Activated naive CD4-positive, alpha-beta T cell treated with anti-CD3 and anti-CD28 coated beads, Interleukin-2, amount 50 U/mL, for 72 hours (primary cell): ENCODE measurements around the gene TIMM50. TPM values are rescaled to one million over a fixed set of nuclear protein-coding genes. Genes with fewer than 3 reads are reported as not detected.
"Not testable (repeated sequence)": the region's sequence is repeated elsewhere in the genome, so short reads cannot be mapped to it uniquely, and the experiment has no call there.

Experiments
- ATAC-seq, 2 donors: fragments of 150-1000 bp; cut with Tn5 transposase; 2 replicates each; pipeline ENCODE4 v1.10.0; 2021; ENCODE audit warnings: mild to moderate bottlenecking in 2 of 2, moderate library complexity in 2 of 2
- DNase-seq, 2 donors: peaks; one replicate each; pipeline ENCODE4 v3.0.0; 2021 to 2022; ENCODE audit warnings: low spot score in 2 of 2
- H3K27ac Mint-ChIP-seq, 2 donors: one replicate each; pipeline ENCODE4 v1.8.0; 2022; ENCODE audit warnings: mild to moderate bottlenecking in 2 of 2, mixed read lengths in 2 of 2
- H3K36me3 Mint-ChIP-seq, 2 donors: one replicate each; pipeline ENCODE4 v1.8.0; 2022; ENCODE audit warnings: mixed read lengths in 2 of 2
- H3K9me3 Mint-ChIP-seq, 2 donors: one replicate each; pipeline ENCODE4 v1.8.0; 2022; ENCODE audit warnings: mixed read lengths in 2 of 2
- total RNA-seq, 2 donors: library from RNA; stranded (reverse); gene quantifications; one replicate each; pipeline ENCODE4 v1.2.3, GENCODE V29; 2022

The TIMM50 gene
- total RNA-seq: 10 to 100 TPM; 71.2 to 84.8 TPM

DNA sequence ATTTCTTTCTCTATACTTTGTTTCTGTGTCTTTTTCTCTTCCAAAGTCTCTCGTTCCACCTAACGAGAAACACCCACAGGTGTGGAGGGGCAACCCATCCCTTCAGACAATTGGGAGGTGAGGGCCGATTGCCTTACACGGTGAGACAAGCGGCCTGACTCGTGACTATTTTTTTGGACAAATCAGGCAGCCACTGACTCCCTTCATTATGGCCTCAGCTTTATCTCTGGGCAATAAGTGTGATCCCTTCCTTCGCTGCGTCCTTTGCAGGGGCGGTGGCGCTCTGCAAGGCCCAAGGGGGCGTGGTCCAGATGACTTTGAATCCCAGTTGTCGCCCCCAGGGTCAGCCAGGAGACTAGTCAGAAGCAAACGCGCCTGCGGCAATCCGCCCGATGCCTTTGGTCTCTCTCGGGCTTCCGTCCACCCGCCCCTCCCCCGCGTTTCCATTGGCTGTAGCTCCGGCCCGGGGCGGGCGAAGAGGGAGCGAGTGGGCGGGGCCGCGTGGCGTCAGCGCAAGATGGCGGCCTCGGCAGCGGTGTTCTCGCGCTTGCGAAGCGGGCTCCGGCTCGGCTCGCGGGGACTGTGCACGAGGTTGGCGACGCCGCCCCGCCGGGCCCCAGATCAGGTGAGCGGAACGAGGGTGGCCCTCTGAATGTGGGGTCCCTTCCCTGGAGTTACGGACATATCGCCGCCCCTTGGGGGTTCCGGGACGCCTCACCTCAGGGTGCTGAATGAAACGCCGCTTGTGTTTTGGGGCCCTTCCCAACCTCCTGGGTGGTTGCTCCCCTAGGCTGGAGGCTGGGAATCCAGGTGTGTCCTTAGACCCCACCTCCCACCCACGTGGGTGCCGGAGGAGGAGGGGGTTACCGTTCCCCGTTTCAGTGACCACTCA lies at the start of gene TIMM50:
Gene TIMM50 (plus strand): TSS at position 502 of the 892 bp plus-strand sequence. CDS start 16 bp downstream, at position 518.
- Mint-ChIP-seq H3K27ac (peak within 1 kb of the TSS; percentile 94 to 99), H3K36me3 (peaks cover 18 to 27% of the 10 kb centered on the region in 2 donors), H3K9me3 (no peaks in the 10 kb centered on the region)
- DNase-seq (peak; percentile 96 to 99), ATAC-seq (peak; percentile 94)

DNA sequence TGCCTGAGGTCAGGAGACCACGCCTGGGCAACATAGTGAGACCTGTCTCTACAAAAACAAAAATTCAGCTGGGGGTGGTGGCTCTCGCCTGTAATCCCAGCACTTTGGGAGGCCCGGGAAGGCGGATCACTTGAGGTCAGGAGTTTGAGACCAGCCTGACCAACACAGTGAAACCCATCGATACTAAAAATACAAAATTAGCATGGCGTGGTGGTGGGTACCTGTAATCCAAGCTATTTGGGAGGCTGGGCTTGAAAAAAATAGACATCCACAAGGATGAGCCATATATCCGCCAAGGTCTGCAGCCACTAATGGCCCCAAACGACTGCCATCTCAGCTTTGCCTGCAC lies 48.0 kb upstream of the TIMM50 start:
- H3K27ac Mint-ChIP-seq: peak overlapping the region; percentile 96 to 100
- H3K36me3 Mint-ChIP-seq: peaks cover 35 to 38% of the 10 kb centered on the region in 2 donors
- DNase-seq (no peak), ATAC-seq (no peak)
- no peaks in the 10 kb centered on the region for H3K9me3 Mint-ChIP-seq

DNA sequence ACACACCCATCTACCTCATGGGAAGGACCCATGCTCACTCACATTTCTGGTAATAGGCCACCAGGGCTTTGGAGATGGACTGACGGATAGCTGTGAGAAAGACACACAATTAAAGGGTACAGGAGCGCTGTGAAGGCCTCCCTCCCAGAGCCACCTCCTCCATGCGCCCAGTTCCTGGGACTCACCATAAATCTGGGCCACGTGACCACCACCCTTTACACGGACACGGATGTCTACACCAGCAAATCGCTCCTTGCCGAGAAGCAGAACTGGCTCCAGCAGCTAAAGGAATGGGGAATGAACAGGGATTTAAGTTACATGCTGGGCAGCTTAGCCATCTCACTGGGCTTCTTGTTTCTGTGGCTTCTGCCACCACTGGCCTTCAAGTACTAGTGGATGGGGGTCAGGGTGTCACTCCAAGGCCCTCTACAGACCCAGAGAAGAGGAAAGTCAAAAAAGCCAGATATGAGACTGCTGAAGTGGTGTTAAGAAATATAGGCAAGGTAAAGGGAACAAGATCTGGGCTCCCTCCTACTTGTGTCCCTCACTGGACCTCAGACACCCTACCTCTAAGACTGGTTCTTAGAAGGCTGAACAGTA lies 47.1 kb upstream of the TIMM50 start:
- H3K36me3 Mint-ChIP-seq: peaks cover 35 to 38% of the 10 kb centered on the region in 2 donors
- no peak for DNase-seq
- H3K9me3 Mint-ChIP-seq: no peaks in the 10 kb centered on the region
- peak overlapping the region; percentile 96 to 100 for H3K27ac Mint-ChIP-seq
- no peak for ATAC-seq

DNA sequence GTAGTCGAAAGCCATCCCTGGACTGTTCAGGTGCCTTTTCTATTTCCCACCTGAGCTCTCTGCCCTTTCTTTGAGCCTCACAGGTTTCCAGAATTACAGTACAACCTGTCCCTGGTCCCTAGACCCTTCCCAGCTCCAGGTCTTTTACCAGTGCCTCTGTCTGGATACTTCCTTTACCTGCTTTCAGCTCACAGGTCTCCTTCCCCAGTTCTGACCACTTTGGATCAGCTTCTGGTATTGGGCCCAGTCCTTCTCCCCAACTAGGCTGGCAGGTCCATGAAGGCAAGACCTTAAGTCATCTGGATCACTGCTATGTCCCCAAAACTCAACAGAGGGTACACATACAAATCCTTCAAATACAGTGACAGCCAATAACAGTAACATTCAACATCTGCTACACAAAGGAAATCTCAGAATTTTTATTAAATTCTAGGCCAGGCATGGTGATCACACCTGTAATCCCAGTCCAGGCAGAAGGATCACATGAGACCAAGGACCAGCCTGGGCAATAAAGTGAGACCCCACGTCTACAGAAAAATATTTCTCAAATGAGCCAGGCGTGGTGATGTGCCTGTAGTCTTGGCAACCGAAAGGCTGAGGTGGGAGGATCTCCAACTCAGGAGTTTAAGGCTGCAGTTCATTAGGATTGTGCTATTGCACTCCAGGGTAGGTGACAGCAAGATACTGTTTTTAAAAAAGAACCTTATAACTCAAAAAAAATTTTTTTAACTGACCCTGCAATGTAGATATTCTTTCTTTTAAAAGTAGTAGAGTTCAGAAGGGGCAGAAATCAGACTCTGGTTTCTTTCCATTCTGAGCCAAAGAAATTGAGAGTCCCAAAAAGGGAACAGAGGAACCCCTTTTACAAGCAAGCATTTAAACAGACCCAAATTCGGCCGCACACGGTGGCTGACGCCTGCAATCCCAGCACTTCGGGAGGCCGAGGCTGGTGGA lies 46.2 kb upstream of the TIMM50 start:
- peaks cover 35 to 38% of the 10 kb centered on the region in 2 donors for H3K36me3 Mint-ChIP-seq
- peak overlapping the region; percentile 96 to 100 for H3K27ac Mint-ChIP-seq
- ATAC-seq (no peak), DNase-seq (no peak)
- no peaks in the 10 kb centered on the region for H3K9me3 Mint-ChIP-seq

DNA sequence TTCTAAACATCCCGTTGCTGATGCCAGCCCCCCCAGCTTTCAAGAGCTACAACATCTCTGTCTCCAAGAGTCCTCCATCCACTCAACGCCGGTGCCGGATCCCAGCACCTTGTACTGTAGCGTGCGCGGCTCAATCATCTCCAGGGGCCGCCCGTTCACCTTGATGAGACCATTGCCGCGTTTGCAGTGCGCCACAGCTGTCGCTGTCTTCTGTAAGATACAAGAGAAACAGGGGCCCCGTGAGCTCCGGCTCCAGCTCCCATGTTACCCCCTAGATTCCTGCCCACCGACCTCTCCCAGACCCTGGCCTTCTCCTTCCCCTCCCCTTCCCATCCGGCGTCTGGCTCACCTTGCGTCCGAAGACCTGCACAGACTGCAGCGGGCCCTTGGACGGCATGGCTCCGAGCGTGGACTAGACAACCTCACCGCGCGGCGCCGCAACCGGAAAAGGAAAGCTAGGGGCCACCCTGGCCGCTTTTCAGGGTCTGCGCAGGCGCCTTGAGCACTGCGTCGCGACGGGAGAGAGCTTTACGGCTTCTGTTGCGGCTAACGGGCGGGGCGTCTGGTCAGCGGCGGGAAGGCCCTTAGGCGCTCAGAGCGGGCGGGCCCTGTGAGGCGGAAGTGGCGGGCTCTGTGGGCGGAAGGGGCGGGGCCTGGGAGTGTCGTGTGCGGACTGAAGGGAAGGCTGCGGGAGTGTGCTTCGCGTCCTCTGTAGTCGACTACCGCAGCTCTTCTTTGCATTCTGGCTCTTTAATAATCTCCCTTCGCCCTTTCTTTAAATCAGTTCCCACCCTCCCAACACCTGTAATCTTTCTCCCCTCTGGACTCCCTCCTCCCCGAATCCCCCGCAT lies 44.9 kb upstream of the TIMM50 start, which contains the start of gene RPS16:
Gene RPS16 (minus strand): TSS at position 451 of the 851 bp plus-strand sequence. CDS start 54 bp downstream, at position 397.
- ATAC-seq: peak; percentile 93 to 94
- DNase-seq: peak; percentile 99
- H3K27ac Mint-ChIP-seq: peak within 1 kb of the TSS; percentile 96 to 100
- H3K36me3 Mint-ChIP-seq: peaks cover 35 to 38% of the 10 kb centered on the region in 2 donors
- H3K9me3 Mint-ChIP-seq: no peaks in the 10 kb centered on the region

DNA sequence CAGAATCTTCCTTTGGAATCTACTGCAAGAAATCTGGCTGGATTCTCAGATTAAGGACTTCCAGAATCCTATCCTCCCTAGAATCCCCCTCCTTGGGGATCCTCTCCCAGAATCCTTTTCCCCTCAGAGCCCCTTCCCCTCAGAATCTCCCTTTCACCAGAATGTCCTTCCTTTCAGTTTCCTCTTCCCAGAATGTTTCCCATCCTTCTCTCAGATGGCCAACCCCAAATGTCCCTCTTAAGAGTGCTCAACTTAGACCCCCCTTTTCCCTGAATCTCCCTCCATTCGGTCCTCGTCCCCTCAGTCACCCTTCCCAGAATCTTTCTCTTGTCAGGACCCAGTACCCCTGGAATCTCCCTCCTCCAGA lies 44.3 kb upstream of the TIMM50 start:
- no peak for ATAC-seq
- Mint-ChIP-seq H3K36me3 (peaks cover 35 to 38% of the 10 kb centered on the region in 2 donors), H3K27ac (peak overlapping the region; percentile 96 to 100), H3K9me3 (no peaks in the 10 kb centered on the region)
- DNase-seq: no peak

DNA sequence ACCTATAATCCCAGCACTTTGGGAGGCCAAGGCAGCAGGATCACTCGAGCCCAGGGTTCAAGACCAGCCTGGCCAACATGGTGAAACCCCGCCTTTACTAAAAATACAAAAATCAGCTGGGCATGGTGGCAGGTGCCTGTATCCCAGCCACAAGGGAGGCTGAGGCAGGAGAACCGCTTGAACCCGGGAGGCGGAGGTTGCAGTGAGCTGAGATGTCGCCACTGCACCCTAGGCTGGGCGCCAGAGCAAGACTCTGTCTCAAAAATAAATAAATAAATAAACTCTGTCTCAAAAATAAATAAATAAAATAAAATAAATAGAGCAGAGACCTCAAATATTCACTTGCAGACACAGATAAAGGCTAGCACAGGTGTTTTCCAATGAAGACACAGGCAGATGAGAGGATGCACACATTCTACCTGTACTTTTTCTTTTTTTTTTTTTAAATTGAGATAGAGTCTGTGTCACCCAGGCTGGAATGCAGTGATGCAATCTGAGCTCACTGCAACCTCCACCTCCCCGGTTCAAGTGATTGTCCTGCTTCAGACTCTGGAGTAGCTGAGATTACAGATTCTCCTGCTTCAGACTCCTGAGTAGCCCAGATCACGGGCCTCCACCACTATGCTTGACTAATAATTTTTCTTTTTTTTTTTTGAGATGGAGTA lies 42.2 kb upstream of the TIMM50 start:
- no peak for ATAC-seq
- no peak for DNase-seq

DNA sequence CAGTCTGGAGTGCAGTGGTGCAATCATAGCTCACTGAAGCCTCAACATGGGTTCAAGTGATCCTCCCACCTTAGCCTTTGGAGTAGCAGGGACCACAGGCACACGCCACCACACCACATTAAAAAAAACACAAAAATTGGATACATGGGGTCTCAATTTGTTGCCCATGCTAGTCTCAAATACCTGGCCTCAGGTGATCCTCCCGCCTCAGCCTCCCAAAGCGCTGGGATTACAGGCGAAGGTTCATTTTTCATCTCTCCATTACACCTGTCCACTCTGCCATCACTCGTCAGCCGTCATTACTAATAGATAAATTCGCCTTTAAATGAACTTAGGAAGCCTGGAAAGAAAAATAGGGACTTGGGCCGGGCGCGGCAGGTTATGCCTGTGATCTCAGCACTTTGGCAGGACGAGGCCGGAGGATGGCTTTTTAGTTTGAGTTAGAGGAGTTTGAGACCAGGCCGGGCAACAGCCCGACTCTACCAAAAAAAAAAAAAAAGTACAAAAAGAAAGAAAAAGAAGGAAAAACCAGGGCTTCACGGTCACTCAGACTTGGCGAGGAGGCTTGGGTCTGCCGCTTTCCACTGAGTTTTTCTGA lies 35.9 kb upstream of the TIMM50 start:
- peak overlapping the region; percentile 97 to 99 for H3K27ac Mint-ChIP-seq
- no peak for ATAC-seq
- peaks cover 28 to 48% of the 10 kb centered on the region in 2 donors for H3K36me3 Mint-ChIP-seq
- DNase-seq: no peak
- no peaks in the 10 kb centered on the region for H3K9me3 Mint-ChIP-seq

More for the DNA sequence above, 42.2 kb upstream of the TIMM50 start:
- Mint-ChIP-seq H3K36me3 (peaks cover 23 to 28% of the 10 kb centered on the region in 2 donors), H3K27ac (no peak overlapping the region), H3K9me3 (no peaks in the 10 kb centered on the region)

DNA sequence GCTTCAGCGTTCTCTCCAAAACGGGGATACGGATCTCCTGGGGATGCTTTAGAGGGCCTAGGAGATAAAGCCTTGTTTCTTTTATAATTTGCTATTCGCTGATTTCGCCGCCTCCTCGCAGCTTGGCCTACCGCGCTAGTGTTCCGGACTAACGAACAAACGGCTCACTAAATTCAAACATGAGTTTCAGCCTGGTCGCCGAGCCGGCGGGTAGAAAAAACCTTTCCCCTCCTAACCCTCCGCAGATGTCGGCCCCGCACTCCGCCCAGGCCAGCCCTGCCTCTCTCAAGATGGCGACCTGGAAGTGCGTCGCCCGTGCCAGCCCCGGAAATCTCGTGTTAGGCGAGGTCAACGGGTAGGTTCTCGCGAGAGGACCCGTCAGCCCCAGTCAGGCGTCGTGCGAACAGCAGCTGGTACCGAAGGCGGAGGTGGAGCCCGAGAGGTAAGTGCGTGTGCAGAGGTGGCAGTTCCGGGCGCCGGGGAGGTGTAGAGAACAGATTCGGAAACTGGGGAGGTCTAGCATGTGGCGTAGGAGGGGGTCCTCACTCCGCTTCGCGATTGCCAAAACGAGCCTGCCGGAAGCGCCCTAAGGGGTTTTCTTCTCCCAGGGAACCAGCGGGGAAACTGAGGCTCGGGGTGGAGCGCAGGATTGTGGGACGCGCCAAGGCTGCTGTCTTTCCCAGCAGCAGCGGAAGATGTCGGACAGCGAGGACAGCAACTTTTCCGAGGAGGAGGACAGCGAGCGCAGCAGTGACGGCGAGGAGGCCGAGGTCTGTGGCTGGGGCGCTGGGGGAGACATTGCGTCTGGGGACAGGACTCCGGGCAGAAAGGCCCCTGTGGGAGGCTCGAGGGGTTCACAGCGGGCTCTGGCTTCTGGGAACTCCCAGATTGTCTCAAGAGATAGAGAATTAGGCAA lies 35.2 kb upstream of the TIMM50 start, which contains the start of gene SUPT5H:
Gene SUPT5H (plus strand): TSS at position 387 of the 916 bp plus-strand sequence. CDS start 309 bp downstream, at position 696.
- Mint-ChIP-seq H3K9me3 (no peaks in the 10 kb centered on the region), H3K27ac (peak within 1 kb of the TSS; percentile 97 to 99), H3K36me3 (peaks cover 28 to 50% of the 10 kb centered on the region in 2 donors)
- ATAC-seq (peak; percentile 88 to 92), DNase-seq (peak; percentile 95 to 97)

DNA sequence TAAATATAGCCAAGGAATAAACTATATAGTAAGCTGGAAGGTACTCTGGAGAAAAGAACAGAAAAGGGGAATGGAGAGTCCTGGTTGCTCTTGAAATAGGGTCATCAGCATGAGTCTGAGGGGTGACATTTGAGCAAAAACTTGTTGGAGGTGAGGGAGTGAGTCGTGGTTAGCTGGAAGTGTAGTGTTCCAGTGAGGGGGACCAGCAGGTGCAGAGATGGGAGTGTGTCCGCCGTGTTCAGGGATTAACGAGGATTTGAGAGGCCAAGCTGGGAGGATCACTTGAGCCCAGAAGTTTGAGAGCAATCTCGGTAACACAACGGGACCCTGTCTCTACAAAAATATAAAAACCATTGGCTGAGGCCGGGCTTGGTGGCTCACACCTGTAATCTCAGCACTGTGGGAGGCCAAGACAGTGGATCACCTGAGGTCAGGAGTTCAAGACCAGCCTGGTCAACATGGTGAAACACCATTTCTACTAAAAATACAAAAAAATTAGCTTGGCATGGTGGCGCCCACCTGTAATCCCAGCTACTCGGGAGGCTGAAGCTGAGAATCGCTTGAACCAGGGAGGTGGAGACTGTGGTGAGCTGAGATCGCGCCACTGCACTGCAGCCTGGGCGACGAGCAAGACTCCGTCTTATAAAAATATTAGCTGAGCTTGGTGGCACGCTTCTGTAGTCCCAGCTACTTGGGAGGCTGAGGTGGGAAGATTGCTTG lies 34.1 kb upstream of the TIMM50 start:
- H3K9me3 Mint-ChIP-seq: no peaks in the 10 kb centered on the region
- H3K27ac Mint-ChIP-seq: peak overlapping the region; percentile 97 to 99
- DNase-seq: no peak
- H3K36me3 Mint-ChIP-seq: peaks cover 30 to 60% of the 10 kb centered on the region in 2 donors
- no peak for ATAC-seq

DNA sequence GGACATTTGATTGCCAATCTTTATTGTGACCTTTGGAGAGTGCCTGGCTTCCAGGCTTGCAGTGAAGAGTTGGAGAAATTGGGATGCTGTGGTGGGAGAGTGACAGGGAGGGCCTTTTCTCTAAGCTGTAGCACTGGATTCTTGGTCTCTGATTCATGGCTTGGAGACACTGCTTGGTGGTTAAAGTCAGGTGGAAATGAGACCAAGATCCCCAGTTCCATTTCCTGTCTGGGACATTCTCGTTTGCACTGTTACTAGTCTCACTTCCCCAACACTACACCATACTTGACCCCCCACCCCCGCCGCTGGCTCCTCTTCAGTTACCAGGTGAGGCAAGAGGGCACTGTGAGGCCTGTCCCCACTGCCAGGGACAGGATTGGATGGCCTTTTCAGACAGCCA lies 32.4 kb upstream of the TIMM50 start:
- DNase-seq: peak in 1 of 2 donors; percentile 71
- peak; percentile 2 to 39 for ATAC-seq
- no peaks in the 10 kb centered on the region for H3K9me3 Mint-ChIP-seq

DNA sequence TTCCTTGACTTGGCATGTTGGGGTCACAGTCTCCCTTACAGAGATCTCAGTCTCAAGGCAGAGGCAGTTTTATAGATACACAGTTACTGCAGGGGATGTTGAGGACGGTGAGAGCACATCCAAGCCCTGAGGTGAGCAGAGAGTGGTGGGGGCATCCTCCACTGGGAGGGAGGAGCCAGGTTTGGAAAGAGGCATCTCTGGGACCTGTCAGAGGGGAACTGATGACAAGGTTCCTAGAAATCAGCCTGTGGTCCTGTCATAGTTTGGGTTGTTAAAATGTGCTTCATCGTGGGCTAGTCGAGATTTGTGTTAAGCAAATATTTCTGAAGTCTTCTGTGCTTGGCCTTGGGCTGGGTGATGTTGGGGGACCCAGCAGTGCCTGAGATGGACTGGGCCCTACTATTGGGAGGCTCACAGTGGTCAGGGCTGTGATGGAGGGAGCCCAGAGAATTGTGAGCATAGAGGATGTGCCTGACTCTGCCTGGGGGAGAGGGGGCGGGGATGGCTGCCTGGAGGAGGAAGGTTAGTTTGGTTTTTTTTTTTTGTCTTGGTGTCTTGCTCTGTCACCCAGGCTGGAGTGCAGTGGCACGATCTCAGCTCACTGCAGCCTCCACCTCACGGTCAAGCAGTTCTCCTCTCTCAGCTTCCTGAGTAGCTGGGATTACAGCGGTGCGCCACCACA lies 31.4 kb upstream of the TIMM50 start:
- peaks cover 42 to 78% of the 10 kb centered on the region in 2 donors for H3K36me3 Mint-ChIP-seq
- ATAC-seq (no peak), DNase-seq (no peak)
- H3K27ac Mint-ChIP-seq: peak overlapping the region; percentile 97 to 99
- no peaks in the 10 kb centered on the region for H3K9me3 Mint-ChIP-seq

More for the DNA sequence above, 32.4 kb upstream of the TIMM50 start:
- Mint-ChIP-seq H3K36me3 (peaks cover 40 to 78% of the 10 kb centered on the region in 2 donors), H3K27ac (peak overlapping the region; percentile 97 to 99)

DNA sequence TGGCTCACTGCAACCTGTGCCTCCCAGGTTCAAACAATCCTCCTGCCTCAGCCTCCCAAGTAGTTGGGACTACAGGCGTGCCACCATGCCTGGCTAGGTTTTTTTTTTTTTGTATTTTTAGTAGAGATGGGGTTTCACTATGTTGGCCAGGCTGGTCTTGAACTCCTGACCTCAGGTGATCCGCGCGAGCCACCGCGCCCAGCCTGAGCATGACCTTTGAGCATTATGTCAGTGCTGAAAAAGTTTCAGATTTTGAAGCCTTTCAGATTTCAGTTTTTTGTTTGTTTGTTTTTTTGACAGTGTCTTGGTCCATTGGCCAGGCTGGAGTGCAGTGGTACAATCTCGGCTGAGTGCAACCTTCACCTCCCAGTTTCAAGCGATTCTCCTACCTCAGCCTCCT lies 29.4 kb upstream of the TIMM50 start:
- H3K9me3 Mint-ChIP-seq, ATAC-seq, DNase-seq: not testable (repeated sequence)
- Mint-ChIP-seq H3K36me3 (peaks cover 27 to 68% of the 10 kb centered on the region in 2 donors), H3K27ac (peak overlapping the region; percentile 73 to 93)
